Fibroblast of pulmonary artery (primary cell): ENCODE data around the gene CLRN2.

Experiments used
- DNase-seq: peaks from one replicate; pipeline ENCODE4 v3.0.0-alpha.2; 2010; ENCODE audit warnings: low read depth
- H3K4me3 ChIP-seq: replicated peaks from 2 replicates; pipeline ENCODE4 v1.5.1; 2011; ENCODE audit warnings: low read depth, mild to moderate bottlenecking, control low read depth, low read length, moderate library complexity
- TF ChIP-seq, protein P1 (sequence below): IDR thresholded peaks from 2 replicates; pipeline ENCODE4 v1.5.1; 2011; ENCODE audit warnings: mild to moderate bottlenecking, control low read depth, low read length, inconsistent platforms; ENCODE audit errors: missing control alignments

The CLRN2 gene

DNA sequence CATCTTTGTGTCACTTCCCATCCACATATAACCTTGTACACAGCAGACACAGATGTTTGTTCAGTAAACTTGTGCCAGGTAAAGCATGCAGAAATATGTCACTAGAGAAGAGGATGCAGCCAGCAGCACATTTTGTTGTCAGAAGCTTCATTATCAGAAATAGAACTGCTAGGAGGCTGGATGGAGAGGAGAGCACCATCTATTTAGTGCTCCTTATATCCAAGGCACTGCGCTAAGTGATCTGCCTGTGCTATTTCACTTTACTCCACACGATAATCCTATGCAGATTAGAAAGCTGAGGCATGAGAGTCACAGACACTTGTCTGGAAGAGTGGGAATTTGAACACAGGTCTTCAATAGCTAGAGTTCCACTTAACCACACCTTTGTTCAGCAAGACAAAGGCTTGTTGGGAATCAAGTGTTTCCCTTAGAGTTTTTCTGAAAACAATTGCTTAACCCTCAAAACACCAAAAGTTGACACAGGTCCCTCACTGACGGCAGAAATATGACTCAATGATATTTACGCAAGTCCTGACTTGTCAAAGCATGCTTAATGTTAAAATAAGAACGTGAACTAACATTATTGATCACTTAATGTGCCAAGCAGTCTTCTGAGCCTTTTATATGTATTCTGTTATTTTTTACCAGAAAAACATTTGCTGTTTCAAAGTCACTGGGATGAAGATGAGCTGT, 1.8 kb upstream of the CLRN2 start:
- TF ChIP-seq, protein P1, sequence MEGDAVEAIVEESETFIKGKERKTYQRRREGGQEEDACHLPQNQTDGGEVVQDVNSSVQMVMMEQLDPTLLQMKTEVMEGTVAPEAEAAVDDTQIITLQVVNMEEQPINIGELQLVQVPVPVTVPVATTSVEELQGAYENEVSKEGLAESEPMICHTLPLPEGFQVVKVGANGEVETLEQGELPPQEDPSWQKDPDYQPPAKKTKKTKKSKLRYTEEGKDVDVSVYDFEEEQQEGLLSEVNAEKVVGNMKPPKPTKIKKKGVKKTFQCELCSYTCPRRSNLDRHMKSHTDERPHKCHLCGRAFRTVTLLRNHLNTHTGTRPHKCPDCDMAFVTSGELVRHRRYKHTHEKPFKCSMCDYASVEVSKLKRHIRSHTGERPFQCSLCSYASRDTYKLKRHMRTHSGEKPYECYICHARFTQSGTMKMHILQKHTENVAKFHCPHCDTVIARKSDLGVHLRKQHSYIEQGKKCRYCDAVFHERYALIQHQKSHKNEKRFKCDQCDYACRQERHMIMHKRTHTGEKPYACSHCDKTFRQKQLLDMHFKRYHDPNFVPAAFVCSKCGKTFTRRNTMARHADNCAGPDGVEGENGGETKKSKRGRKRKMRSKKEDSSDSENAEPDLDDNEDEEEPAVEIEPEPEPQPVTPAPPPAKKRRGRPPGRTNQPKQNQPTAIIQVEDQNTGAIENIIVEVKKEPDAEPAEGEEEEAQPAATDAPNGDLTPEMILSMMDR = no peak
- DNase-seq = no peak
- no peak overlapping the region for H3K4me3 ChIP-seq

DNA sequence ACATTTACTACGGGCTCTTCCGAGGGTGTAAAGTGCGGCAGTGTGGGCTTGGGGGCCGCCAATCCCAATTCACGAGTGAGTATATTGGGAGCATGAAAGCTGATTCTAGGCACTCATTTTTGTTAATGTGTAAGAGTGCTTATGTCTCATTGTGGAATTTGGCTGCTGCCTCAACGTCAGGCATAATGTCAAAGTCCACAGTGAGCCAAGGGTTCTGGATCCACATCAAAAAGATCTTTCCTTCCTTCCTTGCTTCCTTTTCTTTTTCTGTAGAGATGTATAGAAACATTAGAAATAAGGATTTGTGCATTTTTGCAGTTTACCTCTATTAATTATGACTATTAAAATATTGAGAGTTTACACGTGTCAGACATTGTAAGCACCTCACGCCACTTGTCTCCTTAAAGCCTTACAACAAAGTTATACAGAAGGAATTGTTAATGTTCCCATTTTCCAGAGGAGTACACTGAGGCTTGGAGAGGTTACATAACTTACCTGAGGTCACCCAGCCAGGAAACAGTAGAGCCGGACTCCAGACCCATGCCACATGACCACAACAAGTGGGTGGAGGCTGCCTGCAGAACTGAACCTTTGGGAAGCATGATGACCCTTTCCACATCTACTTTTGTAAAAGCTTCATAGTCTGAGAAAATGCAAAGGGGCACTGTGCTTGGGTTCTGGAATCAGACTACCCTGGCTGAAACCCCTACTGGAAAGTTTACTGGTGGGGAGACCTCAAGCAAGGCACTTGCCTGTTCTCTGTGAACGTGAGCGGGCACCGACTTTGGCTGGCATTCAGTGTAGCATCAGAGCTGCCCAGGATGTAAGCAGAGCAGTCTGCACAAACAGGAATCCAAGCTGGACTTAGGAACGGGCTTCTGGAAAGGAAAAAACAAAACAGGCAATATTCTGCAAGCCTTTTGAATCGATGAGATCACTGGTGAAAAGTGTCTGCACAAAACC, 761 bp downstream of the CLRN2 start:
- no peak for DNase-seq
- TF ChIP-seq, protein P1 = no peak
- no peak overlapping the region for H3K4me3 ChIP-seq

DNA sequence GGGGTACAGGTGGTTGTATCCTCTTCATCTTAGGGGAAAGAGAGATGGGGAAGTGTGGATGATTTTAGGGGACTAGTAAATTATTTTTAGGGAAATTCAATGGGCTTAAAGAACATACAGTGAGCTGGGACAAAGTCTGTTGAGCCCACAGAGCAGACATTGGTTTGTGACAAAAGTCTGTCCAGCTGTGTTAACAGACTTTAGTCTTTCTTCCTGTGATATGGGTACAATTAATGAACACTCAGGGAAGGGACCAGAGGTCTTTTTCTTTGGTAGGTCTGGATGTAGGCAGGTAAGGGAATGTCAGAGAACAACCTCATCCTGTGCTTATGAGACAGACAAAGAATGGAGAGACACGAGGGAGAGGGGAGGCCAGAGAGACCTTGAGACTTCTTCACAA, 2.0 kb downstream of the CLRN2 start:
- DNase-seq = no peak
- TF ChIP-seq, protein P1 = no peak
- no peak overlapping the region for H3K4me3 ChIP-seq

DNA sequence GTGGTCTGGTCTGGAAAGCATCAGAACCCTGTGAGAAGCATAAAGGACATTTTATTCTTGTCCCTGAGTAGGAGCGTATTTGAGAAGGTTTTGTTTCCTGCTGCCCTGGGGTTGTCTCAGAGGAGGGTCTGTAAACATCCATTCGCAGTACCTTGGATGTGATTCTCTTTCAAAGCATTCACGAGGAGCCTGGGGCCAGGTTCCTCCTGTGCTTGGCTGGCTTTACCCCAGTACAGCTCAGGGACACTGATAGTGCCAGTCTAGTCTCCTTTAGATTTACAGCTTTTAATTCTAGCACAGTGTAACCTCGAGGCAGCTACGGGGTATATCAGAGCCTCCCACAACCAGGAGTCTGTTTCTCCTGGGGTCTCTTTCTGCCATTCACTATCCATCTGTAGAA, 2.7 kb downstream of the CLRN2 start:
- TF ChIP-seq, protein P1 = no peak
- no peak overlapping the region for H3K4me3 ChIP-seq
- DNase-seq = no peak

DNA sequence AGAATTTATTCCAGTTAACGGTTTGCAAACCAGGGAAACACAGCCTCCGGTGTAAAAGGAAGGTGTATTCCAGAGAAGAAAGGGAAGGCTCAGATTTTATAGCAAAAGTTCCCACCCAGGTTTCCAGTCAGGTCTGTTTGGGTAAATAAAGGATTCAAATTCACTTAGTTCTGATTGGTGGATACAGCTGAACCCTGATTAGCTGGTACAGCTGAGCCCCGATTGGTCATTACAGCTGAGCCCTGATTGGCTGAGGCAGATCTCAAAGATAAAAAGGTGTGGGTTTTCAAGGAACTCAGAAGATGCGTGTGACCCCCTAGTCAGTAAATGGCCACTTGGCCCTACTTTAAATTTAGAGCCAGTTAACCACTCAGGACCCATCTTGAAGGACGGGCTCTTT, 6.6 kb downstream of the CLRN2 start:
- TF ChIP-seq, protein P1 = no peak
- DNase-seq = no peak
- H3K4me3 ChIP-seq = no peak overlapping the region

DNA sequence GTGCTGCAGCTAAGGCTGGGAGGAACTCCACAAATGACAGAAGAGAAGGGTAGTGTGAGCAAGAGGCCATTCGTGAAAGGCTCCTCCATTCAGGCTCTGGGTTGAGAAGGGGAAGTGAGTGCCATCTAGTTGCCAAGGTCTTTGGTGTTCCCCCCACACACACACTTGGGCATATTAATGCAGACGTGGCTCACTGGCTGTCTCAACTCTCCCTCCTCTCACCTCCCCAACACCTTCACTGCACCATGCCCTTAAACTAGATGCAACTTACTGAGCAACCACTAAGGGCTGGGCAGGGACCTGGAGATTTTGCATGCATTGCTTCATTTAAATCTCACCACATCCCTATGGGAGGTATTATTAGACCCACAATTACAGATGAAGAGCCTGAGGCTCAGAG, 8.7 kb downstream of the CLRN2 start:
- H3K4me3 ChIP-seq = no peak overlapping the region
- no peak for DNase-seq
- TF ChIP-seq, protein P1 = no peak
